Tibial nerve (tissue), 4 donors: ENCODE measurements around the gene GCLC.

Experiments
- CTCF ChIP-seq, 5 experiments: fragments of 200-600 bp in 3 of 5; fragments of 450-650 bp in 2 of 5; sonication (generic) in 3 of 5; IDR thresholded peaks; one replicate each; pipeline ENCODE4 v1.5.1; 2016 to 2019; ENCODE audit warnings: antibody characterized with exemption in 5 of 5, mild to moderate bottlenecking in 3 of 5, moderate library complexity in 2 of 5
- EP300 ChIP-seq, 2 donors: sonication (generic); formaldehyde crosslinking; IDR thresholded peaks; one replicate each; pipeline ENCODE4 v1.6.1; 2017; ENCODE audit warnings: antibody characterized with exemption in 2 of 2, mild to moderate bottlenecking in 1 of 2
- POLR2A ChIP-seq, 2 donors: fragments of 450-650 bp; IDR thresholded peaks; one replicate each; pipeline ENCODE4 v1.6.1; 2017; ENCODE audit warnings: antibody characterized with exemption in 2 of 2, mild to moderate bottlenecking in 2 of 2, moderate library complexity in 2 of 2

GRCh38 chr6:53461041-53461656 is 83.8 kb downstream of the GCLC start:
- TF ChIP-seq CTCF (IDR thresholded peaks at IDR 0.05), result no peak
- TF ChIP-seq POLR2A (IDR thresholded peaks at IDR 0.05), result no peak
- TF ChIP-seq EP300 (IDR thresholded peaks at IDR 0.05), result no peak
